WTC11 (cell line): Measurements from ENCODE around the gene IFITM5. TPM values are rescaled to one million over a fixed set of nuclear protein-coding genes. Genes with fewer than 3 reads are reported as not detected.
"Not testable (repeated sequence)": the region's sequence is repeated elsewhere in the genome, so short reads cannot be mapped to it uniquely, and the experiment has no call there.

ENCODE experiments used
- ATAC-seq: fragments of 200-7000 bp; cut with Tn5 transposase; 2 replicates; pipeline ENCODE4 v1.10.0; 2021; ENCODE audit warnings: mild to moderate bottlenecking, moderate library complexity
- CTCF ChIA-PET: fragments of 300-600 bp; sonication (Branson Sonifier 250); formaldehyde crosslinking; loops from one replicate; lab custom pipeline; 2021; ENCODE audit warnings: antibody characterized with exemption; lab: Charles Lee
- POLR2A ChIA-PET: fragments of 350-600 bp; sonication (Branson Sonifier 250); formaldehyde crosslinking; loops from one replicate; lab custom pipeline; 2021; ENCODE audit warnings: antibody characterized with exemption; lab: Charles Lee
- DNase-seq: peaks from one replicate; pipeline ENCODE4 v3.0.0; 2021; ENCODE audit warnings: low spot score
- H3K27ac Mint-ChIP-seq: 2 replicates; pipeline ENCODE4 v1.8.0; 2021; ENCODE audit warnings: mixed read lengths
- H3K27me3 Mint-ChIP-seq: 2 replicates; pipeline ENCODE4 v1.8.0; 2021; ENCODE audit warnings: low read depth, mild to moderate bottlenecking, moderate library complexity, mixed read lengths
- H3K36me3 Mint-ChIP-seq: 2 replicates; pipeline ENCODE4 v1.8.0; 2021; ENCODE audit warnings: mixed read lengths
- H3K4me1 Mint-ChIP-seq: 2 replicates; pipeline ENCODE4 v1.8.0; 2022; ENCODE audit warnings: mixed read lengths
- H3K4me3 Mint-ChIP-seq: 2 replicates; pipeline ENCODE4 v1.8.0; 2021; ENCODE audit warnings: mild to moderate bottlenecking, moderate library complexity, mixed read lengths
- H3K9me3 Mint-ChIP-seq: 2 replicates; pipeline ENCODE4 v1.8.0; 2021; ENCODE audit warnings: mixed read lengths
- ETV6 ChIP-seq: sonication (generic); formaldehyde crosslinking; IDR thresholded peaks from 2 replicates; pipeline ENCODE4 v1.8.1; 2022; ENCODE audit warnings: mild to moderate bottlenecking, missing genetic modification reagents
- GTF2I ChIP-seq: fragments of 250-450 bp; sonication (Bioruptor Pico); conservative IDR thresholded peaks from 2 replicates; pipeline ENCODE4 v1.4.0; 2021; ENCODE audit warnings: mild to moderate bottlenecking
- total RNA-seq: library from RNA; stranded (reverse); gene quantifications from 3 replicates; pipeline ENCODE4 v1.2.3, GENCODE V29; 2021
- TF ChIP-seq, protein P1 (sequence below): sonication (generic); formaldehyde crosslinking; IDR thresholded peaks from 2 replicates; pipeline ENCODE4 v1.8.0; 2022; ENCODE audit warnings: mild to moderate bottlenecking, missing genetic modification reagents
- TF ChIP-seq, protein P2 (sequence below): sonication (generic); formaldehyde crosslinking; IDR thresholded peaks from 2 replicates; pipeline ENCODE4 v1.8.1; 2023; ENCODE audit warnings: mild to moderate bottlenecking, missing genetic modification reagents, borderline replicate concordance
- TF ChIP-seq, protein P3 (sequence below): sonication (generic); formaldehyde crosslinking; IDR thresholded peaks from 2 replicates; pipeline ENCODE4 v1.8.0; 2022; ENCODE audit warnings: mild to moderate bottlenecking, missing genetic modification reagents
- TF ChIP-seq, protein P4 (sequence below): sonication (generic); formaldehyde crosslinking; IDR thresholded peaks from 2 replicates; pipeline ENCODE4 v1.8.1; 2023; ENCODE audit warnings: mild to moderate bottlenecking, moderate library complexity, missing genetic modification reagents
- TF ChIP-seq, protein P5 (sequence below): sonication (generic); formaldehyde crosslinking; IDR thresholded peaks from 2 replicates; pipeline ENCODE4 v1.8.1; 2023; ENCODE audit warnings: mild to moderate bottlenecking, missing genetic modification reagents, moderate library complexity
- TF ChIP-seq, protein P6 (sequence below): sonication (generic); formaldehyde crosslinking; IDR thresholded peaks from 2 replicates; pipeline ENCODE4 v1.8.0; 2023; ENCODE audit warnings: missing genetic modification reagents

Gene IFITM5
- total RNA-seq, 1 experiment from 2014 or later: not detected

DNA sequence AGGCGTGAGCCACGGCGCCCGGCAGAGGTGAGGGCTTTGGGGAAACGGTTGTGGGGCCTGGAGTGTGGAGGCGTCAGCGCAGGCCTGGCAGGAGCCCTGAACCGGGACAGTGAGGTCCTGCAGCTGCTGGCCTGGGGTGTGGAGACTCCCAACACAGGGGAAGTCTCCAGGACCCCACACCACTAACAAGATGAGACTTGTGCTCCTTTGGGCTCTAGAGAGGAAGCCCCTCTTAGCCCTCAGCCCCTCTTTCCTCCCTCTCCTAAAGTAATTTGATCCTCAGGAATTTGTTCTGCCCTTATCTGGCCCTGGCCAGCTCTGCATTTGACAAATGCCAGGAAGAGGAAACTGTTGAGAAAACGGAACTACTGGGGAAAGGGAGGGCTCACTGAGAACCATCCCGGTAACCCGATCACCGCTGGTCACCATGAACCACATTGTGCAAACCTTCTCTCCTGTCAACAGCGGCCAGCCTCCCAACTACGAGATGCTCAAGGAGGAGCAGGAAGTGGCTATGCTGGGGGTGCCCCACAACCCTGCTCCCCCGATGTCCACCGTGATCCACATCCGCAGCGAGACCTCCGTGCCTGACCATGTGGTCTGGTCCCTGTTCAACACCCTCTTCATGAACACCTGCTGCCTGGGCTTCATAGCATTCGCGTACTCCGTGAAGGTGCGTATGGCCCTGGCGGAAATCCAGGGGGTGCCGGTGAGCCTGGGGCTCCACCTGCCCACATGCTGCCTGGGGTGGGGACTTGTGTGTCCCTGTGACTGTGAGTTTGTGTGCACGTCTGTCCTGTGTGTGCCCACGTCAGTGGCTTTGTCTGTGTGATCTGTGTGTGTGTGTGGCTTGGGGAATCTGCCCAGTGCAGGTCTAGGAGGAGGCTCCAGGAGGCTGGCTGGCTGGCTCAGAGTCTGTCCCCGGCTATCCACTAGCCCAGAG, 8.7 kb upstream of the IFITM5 start, which contains the start of gene IFITM2:
IFITM2 (plus strand) TSS at position 51 of the 943 bp plus-strand sequence; CDS start at position 428, 377 bp downstream.
- H3K4me3 Mint-ChIP-seq: peak within 1 kb of the TSS; percentile 72
- TF ChIP-seq, protein P1, sequence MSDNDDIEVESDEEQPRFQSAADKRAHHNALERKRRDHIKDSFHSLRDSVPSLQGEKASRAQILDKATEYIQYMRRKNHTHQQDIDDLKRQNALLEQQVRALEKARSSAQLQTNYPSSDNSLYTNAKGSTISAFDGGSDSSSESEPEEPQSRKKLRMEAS (CRISPR knock-in tag): 0 out of 2 replicates have a peak, but pooled peaks have one; percentile 21
- peak within 1 kb of the TSS; percentile 97 for H3K27ac Mint-ChIP-seq
- not testable (repeated sequence) for DNase-seq, H3K27me3 Mint-ChIP-seq, H3K36me3 Mint-ChIP-seq, H3K9me3 Mint-ChIP-seq
- H3K4me1 Mint-ChIP-seq: peaks cover 75% of the 10 kb centered on the region
- ChIA-PET POLR2A (interaction anchor here (0.6 to 1.7 kb wide), 3 partner anchors 9 to 67 kb away, joined by 3 to 4 read pairs (median 4); no protein-coding TSS in a partner anchor), CTCF (interaction anchor here (0.6 to 1.8 kb wide), 11 partner anchors 9 to 549 kb away, joined by 3 to 13 read pairs (median 4); no protein-coding TSS in a partner anchor)
- ATAC-seq: peak; percentile 46

DNA sequence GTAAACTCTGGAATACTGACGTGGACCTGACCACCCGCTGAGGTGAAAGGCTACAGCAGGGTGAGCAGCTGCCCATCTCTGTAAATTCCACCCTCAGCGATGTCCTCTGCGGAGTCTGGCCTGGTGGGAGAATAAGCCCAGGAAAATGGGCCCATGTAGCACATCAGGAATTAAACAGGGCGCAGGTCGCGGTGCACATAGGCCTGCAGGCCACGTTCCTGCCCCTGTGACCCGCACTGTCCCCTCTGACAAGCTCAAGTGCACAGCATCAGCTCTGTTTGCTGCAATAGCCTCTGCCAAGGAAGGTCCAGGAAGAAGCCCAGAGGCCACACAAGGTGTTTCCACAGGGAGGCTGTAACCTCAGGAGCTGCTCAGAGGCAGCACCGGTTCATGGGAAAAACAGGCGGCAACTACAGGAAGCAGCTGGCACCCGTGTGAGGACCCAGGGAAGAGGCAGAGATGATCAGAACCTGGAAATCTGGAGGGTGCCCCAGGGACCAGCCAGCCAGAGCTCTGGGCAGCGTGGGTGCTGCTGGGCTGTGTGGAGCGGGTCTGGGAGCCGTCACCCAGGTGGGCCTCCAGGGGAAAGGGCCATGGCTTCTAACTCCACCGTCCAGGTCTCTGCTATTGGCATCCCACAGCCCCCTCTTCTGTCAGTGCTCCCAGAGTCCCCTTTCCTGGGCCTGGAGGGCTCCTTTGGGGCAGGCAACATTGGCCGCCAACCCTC, 7.5 kb upstream of the IFITM5 start:
- Mint-ChIP-seq H3K36me3 (no peaks in the 10 kb centered on the region), H3K27ac (peak overlapping the region; percentile 80)
- DNase-seq: no peak

DNA sequence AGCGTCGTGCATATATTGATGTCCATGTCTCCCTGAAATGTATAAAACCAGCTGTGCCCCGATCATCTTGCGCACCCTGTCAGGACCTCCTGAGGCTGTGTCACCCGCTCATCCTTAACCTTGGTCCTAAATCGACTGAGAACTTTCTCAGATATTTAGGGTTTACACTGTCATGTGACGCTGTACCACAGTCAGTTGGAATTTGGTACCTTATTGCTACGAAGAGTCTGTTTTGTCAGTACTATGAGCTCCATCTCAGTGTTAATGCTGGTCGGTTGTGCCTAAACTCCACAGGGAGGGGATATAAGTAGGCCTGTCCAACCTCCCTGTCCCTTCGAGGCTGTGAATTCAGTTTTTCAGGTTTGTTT, 6.5 kb upstream of the IFITM5 start:
- Mint-ChIP-seq H3K4me3 (peak overlapping the region; percentile 43), H3K27ac (peak overlapping the region; percentile 99), H3K27me3 (no peaks in the 10 kb centered on the region), H3K9me3 (no peaks in the 10 kb centered on the region), H3K4me1 (peaks cover 76% of the 10 kb centered on the region), H3K36me3 (no peaks in the 10 kb centered on the region)
- TF ChIP-seq, protein P2, sequence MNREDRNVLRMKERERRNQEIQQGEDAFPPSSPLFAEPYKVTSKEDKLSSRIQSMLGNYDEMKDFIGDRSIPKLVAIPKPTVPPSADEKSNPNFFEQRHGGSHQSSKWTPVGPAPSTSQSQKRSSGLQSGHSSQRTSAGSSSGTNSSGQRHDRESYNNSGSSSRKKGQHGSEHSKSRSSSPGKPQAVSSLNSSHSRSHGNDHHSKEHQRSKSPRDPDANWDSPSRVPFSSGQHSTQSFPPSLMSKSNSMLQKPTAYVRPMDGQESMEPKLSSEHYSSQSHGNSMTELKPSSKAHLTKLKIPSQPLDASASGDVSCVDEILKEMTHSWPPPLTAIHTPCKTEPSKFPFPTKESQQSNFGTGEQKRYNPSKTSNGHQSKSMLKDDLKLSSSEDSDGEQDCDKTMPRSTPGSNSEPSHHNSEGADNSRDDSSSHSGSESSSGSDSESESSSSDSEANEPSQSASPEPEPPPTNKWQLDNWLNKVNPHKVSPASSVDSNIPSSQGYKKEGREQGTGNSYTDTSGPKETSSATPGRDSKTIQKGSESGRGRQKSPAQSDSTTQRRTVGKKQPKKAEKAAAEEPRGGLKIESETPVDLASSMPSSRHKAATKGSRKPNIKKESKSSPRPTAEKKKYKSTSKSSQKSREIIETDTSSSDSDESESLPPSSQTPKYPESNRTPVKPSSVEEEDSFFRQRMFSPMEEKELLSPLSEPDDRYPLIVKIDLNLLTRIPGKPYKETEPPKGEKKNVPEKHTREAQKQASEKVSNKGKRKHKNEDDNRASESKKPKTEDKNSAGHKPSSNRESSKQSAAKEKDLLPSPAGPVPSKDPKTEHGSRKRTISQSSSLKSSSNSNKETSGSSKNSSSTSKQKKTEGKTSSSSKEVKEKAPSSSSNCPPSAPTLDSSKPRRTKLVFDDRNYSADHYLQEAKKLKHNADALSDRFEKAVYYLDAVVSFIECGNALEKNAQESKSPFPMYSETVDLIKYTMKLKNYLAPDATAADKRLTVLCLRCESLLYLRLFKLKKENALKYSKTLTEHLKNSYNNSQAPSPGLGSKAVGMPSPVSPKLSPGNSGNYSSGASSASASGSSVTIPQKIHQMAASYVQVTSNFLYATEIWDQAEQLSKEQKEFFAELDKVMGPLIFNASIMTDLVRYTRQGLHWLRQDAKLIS (CRISPR knock-in tag): no peak
- TF ChIP-seq, protein P3, sequence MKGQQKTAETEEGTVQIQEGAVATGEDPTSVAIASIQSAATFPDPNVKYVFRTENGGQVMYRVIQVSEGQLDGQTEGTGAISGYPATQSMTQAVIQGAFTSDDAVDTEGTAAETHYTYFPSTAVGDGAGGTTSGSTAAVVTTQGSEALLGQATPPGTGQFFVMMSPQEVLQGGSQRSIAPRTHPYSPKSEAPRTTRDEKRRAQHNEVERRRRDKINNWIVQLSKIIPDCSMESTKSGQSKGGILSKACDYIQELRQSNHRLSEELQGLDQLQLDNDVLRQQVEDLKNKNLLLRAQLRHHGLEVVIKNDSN (CRISPR knock-in tag): 0 out of 2 replicates have a peak, but pooled peaks have one; percentile 38
- TF ChIP-seq, protein P4, sequence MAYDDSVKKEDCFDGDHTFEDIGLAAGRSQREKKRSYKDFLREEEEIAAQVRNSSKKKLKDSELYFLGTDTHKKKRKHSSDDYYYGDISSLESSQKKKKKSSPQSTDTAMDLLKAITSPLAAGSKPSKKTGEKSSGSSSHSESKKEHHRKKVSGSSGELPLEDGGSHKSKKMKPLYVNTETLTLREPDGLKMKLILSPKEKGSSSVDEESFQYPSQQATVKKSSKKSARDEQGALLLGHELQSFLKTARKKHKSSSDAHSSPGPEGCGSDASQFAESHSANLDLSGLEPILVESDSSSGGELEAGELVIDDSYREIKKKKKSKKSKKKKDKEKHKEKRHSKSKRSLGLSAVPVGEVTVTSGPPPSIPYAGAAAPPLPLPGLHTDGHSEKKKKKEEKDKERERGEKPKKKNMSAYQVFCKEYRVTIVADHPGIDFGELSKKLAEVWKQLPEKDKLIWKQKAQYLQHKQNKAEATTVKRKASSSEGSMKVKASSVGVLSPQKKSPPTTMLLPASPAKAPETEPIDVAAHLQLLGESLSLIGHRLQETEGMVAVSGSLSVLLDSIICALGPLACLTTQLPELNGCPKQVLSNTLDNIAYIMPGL (CRISPR knock-in tag): no peak
- TF ChIP-seq, protein P5, sequence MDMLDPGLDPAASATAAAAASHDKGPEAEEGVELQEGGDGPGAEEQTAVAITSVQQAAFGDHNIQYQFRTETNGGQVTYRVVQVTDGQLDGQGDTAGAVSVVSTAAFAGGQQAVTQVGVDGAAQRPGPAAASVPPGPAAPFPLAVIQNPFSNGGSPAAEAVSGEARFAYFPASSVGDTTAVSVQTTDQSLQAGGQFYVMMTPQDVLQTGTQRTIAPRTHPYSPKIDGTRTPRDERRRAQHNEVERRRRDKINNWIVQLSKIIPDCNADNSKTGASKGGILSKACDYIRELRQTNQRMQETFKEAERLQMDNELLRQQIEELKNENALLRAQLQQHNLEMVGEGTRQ (CRISPR knock-in tag): peak; percentile 66
- DNase-seq: no peak
- no peak for ATAC-seq
- CTCF ChIA-PET: interaction anchor here (0.6 to 3.2 kb wide), 20 partner anchors 9 to 143 kb away, joined by 3 to 36 read pairs (median 6); partner anchors contain the start of gene PGGHG
- POLR2A ChIA-PET: interaction anchor here (0.9 to 1.5 kb wide), 2 partner anchors 11 to 13 kb away, joined by 3 to 5 read pairs; no protein-coding TSS in a partner anchor

More for the DNA sequence above, 7.5 kb upstream of the IFITM5 start:
- ATAC-seq: no peak
- TF ChIP-seq, protein P6, sequence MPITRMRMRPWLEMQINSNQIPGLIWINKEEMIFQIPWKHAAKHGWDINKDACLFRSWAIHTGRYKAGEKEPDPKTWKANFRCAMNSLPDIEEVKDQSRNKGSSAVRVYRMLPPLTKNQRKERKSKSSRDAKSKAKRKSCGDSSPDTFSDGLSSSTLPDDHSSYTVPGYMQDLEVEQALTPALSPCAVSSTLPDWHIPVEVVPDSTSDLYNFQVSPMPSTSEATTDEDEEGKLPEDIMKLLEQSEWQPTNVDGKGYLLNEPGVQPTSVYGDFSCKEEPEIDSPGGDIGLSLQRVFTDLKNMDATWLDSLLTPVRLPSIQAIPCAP (CRISPR knock-in tag): no peak
- TF ChIP-seq ETV6 (CRISPR knock-in tag) (0 out of 2 replicates have a peak, but pooled peaks have one; percentile 14), GTF2I (CRISPR knock-in tag) (no peak)
- peaks cover 70% of the 10 kb centered on the region for H3K4me1 Mint-ChIP-seq
- no peaks in the 10 kb centered on the region for H3K9me3 Mint-ChIP-seq
- ChIA-PET POLR2A (interaction anchor here (0.6 to 1.7 kb wide), 2 partner anchors 34 to 56 kb away, joined by 4 read pairs; no protein-coding TSS in a partner anchor), CTCF (interaction anchor here (0.6 to 3.2 kb wide), 14 partner anchors 8 to 142 kb away, joined by 3 to 36 read pairs (median 8); partner anchors contain the start of gene PGGHG)
- H3K27me3 Mint-ChIP-seq: no peaks in the 10 kb centered on the region
- no peak overlapping the region for H3K4me3 Mint-ChIP-seq
